ENCODE results near the gene RPS3.

- TF ChIP-seq CTCF (optimal IDR thresholded peaks at IDR 0.05 in 1 of 3, IDR thresholded peaks at IDR 0.05 in 1 of 3, conservative IDR thresholded peaks at IDR 0.05 in 1 of 3; ENCODE audit: extremely low read depth in 1 of 3, insufficient read depth in 2 of 3, low read length in 3 of 3) (no peak), EZH2 (IDR thresholded peaks at IDR 0.05; ENCODE audit: low read length) (no peak)
Measured at GRCh38 chr11:75428989-75429640, 29.8 kb downstream of the RPS3 start.
